ENCODE measurements around the gene POLR2A.

Gene POLR2A

GRCh38 chr17:7502987-7503386 lies 18.8 kb downstream of the POLR2A start:
- DNase-seq (ENCODE audit: low spot score), result no peak

GRCh38 chr17:7503521-7503920 lies 19.4 kb downstream of the POLR2A start:
- DNase-seq (ENCODE audit: low spot score), result no peak

- DNase-seq (ENCODE audit: low spot score), result no peak
Measured at GRCh38 chr17:7508145-7508544, 24.0 kb downstream of the POLR2A start.

GRCh38 chr17:7508846-7509245 lies 24.7 kb downstream of the POLR2A start:
- no peak for DNase-seq (ENCODE audit: low spot score)

GRCh38 chr17:7509937-7510336 lies 25.8 kb downstream of the POLR2A start:
- no peak for DNase-seq (ENCODE audit: low spot score)

GRCh38 chr17:7511108-7511507 lies 26.9 kb downstream of the POLR2A start:
- no peak for DNase-seq (ENCODE audit: low spot score)

- DNase-seq (ENCODE audit: low spot score), result no peak
Measured at GRCh38 chr17:7512105-7512504, 27.9 kb downstream of the POLR2A start.

- no peak for DNase-seq (ENCODE audit: low spot score)
Measured at GRCh38 chr17:7512824-7513540, 28.8 kb downstream of the POLR2A start.

- no peak for DNase-seq (ENCODE audit: low spot score)
Measured at GRCh38 chr17:7513850-7514419, 29.8 kb downstream of the POLR2A start.

GRCh38 chr17:7515911-7516610 lies 31.9 kb downstream of the POLR2A start:
- no peak for DNase-seq (ENCODE audit: low spot score)

GRCh38 chr17:7523033-7523432 lies 38.9 kb downstream of the POLR2A start:
- DNase-seq (ENCODE audit: low spot score), result no peak

- DNase-seq (ENCODE audit: low spot score), result no peak
Measured at GRCh38 chr17:7528842-7529241, 44.7 kb downstream of the POLR2A start.

GRCh38 chr17:7530023-7530900 lies 46.1 kb downstream of the POLR2A start:
- DNase-seq (ENCODE audit: low spot score), result no peak

- DNase-seq (ENCODE audit: low spot score), result no peak
Measured at GRCh38 chr17:7538050-7538449, 53.9 kb downstream of the POLR2A start.

- no peak for DNase-seq (ENCODE audit: low spot score)
Measured at GRCh38 chr17:7538891-7539545, 54.9 kb downstream of the POLR2A start.

GRCh38 chr17:7541074-7541621 lies 57.0 kb downstream of the POLR2A start:
- DNase-seq (ENCODE audit: low spot score), result no peak

GRCh38 chr17:7544911-7545310 lies 60.7 kb downstream of the POLR2A start:
- no peak for DNase-seq (ENCODE audit: low spot score)

GRCh38 chr17:7548585-7549400 lies 64.6 kb downstream of the POLR2A start, which contains the start of gene TNFSF12:
Gene TNFSF12 (plus strand): TSS chr17:7549058. CDS start chr17:7549154, 96 bp downstream.
- DNase-seq (ENCODE audit: low spot score), result no peak
